ENCODE measurements around the gene PDLIM1.

Gene PDLIM1, protein sequence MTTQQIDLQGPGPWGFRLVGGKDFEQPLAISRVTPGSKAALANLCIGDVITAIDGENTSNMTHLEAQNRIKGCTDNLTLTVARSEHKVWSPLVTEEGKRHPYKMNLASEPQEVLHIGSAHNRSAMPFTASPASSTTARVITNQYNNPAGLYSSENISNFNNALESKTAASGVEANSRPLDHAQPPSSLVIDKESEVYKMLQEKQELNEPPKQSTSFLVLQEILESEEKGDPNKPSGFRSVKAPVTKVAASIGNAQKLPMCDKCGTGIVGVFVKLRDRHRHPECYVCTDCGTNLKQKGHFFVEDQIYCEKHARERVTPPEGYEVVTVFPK

GRCh38 chr10:95290461-95291364 is at the start of gene PDLIM1:
TSS of gene PDLIM1 (minus strand) at chr10:95291003. CDS start at chr10:95290915, 88 bp downstream.
- DNase-seq: peak; percentile 63

DNA sequence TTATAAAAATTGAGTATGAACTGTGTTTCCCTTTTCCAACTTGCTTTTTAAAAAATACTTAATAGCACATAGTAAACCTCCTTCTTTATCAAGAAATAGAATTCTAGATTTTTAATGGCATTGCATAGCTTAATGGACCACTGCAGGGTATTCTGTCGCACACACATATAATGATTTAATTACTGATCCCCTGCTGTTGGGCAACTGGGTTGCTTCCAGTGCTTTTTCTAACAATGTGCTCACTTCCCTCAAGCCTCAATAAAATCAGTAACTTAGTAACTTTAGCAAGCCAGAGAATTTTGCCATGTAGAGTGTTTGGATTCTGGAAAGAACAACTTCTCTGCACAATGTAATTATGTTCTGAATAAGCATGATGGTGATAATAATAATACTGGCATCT is 49.1 kb upstream of the PDLIM1 start:
- DNase-seq: no peak

DNA sequence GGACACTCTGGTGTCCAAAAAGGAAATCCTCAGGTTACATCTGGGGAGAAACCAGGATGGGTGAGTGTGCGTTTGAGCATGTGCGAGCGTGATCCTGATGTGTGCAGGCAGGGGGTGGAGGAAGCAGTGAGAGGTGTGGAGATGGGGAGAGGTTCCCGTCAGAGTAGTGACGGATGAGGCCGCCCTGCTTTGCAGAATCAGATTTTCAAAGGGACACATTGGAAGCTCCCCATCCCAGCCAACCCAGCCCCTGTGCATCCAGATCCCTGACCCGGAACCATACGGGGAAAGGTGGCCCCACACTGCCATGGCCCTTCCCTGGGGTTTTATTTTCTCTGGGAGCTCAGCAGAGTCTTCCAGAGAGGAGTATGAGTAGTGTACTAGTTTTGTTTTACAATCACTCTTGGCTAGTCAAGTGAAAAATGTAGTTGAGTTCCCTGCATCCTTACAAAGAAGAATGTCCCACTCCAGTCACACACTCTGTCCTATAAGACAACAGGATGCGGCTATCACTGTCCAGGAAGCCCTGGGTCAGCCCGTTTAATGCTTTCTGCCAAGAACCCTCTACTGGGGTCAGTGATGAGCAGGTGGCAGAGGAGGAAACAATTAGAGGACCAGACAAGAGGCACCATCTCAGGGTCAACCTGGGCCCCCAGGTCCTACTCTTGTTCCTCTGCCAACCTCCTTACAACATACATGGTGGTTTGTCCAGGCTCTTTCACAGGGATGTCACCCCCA is 46.8 kb upstream of the PDLIM1 start:
- DNase-seq: no peak

DNA sequence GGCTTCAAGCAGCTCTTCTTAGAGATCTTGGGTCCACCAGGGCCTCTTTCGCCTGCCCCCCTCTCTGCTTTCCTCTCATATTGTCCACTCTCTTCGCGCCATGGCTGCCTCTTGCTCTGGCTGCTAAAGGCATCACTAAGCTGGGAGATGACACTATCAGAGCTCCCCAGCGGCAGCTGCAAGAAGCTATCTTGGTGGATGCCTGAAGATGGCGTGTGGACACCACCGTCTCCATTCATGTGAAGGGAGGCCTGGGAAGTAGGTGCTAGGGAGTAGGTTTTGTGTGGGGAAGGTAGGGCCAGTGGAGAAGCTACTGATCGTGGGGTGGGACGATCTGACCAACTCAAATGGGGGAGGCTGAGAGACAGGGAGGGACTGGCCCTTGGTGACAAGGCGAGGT is 45.9 kb upstream of the PDLIM1 start:
- no peak for DNase-seq

GRCh38 chr10:95335933-95336699 is 45.3 kb upstream of the PDLIM1 start:
- DNase-seq: no peak

DNA sequence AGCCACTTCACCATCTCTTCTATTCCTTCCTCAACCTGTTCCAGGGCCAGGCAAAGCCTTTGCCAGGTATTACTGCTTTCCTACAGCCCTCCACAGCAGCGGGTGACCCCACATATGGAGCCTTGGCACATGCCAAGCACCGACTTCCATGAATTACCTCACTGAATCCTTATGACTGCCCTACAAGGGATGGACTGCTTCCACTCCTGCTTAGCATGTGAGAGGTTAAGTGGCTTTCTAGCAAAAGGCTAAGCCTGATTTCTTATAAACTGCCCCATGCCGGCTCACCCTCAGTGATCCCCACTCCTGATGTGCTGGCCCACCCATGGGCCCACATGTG is 44.0 kb upstream of the PDLIM1 start:
- DNase-seq: no peak

DNA sequence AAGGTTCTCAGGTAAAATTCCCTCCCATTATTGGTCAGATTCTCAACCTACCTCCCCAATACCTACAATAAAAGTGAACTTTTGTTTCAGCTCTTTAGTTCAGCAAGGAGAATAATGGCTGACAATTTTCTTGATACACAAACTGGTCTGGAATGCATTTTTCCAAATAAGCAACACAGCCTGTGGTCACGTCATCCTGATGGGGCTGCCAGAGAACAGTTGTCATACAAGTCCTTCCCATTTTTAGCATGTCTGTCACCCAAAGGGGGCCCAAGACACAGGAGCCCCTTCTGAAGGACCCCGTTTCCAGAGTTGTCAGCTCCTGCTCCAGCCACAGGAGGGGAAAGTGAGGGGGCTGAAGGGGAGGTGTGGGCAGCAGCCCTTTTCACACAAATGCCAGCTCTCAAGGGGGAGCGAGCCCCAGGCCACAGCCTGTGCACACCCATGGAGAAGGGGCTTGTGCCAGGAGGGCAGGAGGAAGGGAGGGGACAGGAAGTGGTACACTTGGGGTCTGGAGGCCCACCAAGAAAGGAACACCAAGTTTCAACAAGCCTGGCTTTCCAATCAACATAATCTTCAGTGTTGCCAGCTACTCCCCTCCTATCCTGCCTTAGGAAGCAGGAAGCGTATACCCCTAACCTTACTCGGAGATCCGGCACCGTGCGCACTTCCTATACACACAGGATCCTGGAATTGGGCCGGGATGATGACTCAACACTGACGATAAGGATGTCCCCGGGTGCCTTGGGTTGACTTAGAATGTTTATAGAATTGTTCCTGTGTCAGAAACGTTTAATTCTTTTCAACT is 43.4 kb upstream of the PDLIM1 start:
- DNase-seq: no peak

- DNase-seq: no peak
Measured at GRCh38 chr10:95332666-95333249, 42.0 kb upstream of the PDLIM1 start.

- no peak for DNase-seq
Measured at GRCh38 chr10:95331596-95332130, 40.9 kb upstream of the PDLIM1 start.

DNA sequence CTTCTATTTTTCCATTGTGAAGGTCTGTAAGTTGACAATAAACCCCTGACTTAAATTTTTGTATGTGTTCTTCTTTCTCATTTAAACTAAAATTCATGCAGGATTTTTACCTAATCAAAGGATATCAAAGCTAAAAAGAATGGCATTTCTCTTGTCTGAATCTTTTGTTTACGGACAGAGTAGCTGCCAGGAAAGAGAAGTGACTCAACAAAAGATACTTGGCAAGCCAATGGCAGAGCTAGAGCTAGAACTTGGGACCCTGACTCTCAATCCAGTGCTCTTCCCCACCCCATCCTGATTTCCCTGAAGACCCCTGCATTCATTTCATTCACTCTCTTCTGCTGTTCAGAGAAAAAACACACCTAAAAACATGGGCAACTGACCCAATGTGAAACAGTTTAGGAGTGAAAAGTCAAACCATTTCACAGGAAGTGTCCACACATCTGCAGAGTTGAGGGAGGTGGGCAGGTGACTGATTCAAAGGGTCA is 40.2 kb upstream of the PDLIM1 start:
- no peak for DNase-seq

GRCh38 chr10:95329296-95329695 is 38.5 kb upstream of the PDLIM1 start:
- DNase-seq: no peak

- no peak for DNase-seq
Measured at GRCh38 chr10:95328013-95328412, 37.2 kb upstream of the PDLIM1 start.

DNA sequence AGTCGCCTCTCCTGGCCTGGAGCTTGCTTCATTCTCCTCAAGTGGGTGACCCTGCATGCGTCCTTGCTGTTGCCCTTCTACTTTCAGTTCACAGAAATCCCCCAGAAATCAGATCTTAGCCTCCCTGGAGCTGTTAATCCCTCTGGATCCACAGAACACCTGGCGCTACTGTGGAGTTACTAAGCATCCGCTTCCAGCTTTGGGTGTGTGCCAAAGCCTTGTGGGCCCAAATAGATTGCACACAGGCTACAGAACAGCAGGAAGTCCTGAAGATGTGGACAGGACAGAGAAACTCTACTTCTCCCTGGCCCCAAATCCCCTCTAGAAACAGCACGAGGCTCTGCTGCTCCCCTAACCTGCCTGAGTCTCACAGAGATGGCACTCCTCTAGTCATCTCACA is 36.6 kb upstream of the PDLIM1 start:
- peak; percentile 82 for DNase-seq

DNA sequence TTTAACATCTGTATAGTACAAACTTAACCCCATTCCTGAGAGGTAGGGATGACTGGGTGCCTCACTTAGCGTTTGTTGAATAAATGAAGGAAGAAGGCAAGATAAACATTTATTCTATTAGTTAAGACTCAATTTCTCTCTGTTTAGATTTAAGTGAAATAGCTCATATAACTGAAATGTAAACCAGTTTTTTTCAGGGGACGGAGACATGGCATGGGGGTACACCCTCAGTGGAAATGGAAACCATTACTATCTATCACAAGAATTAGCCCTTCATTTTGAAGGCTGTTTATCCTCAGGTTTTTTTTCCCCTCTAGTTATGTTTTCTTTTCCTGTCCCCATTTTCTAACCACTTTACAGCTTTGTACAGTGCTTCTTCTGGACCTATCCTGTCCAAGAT is 35.6 kb upstream of the PDLIM1 start:
- DNase-seq: no peak

DNA sequence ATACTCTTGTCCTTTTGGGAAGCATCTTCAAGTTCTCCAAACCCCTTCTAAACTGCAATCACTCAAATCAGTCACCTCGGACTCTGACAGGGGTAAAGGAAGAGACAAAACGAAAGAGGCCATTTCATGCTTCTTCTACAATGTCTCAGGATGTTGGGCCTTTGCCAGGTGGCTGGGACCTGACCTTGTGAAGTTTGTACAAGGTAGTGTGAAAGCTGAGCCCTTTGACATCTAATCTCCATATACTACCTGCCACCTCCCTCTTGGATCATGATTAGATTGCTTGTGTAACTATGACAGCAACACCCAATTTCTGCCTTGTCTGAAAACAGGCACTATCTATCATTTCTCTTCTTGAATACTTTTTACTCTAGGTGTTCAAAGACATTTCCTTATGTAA is 35.1 kb upstream of the PDLIM1 start:
- no peak for DNase-seq

DNA sequence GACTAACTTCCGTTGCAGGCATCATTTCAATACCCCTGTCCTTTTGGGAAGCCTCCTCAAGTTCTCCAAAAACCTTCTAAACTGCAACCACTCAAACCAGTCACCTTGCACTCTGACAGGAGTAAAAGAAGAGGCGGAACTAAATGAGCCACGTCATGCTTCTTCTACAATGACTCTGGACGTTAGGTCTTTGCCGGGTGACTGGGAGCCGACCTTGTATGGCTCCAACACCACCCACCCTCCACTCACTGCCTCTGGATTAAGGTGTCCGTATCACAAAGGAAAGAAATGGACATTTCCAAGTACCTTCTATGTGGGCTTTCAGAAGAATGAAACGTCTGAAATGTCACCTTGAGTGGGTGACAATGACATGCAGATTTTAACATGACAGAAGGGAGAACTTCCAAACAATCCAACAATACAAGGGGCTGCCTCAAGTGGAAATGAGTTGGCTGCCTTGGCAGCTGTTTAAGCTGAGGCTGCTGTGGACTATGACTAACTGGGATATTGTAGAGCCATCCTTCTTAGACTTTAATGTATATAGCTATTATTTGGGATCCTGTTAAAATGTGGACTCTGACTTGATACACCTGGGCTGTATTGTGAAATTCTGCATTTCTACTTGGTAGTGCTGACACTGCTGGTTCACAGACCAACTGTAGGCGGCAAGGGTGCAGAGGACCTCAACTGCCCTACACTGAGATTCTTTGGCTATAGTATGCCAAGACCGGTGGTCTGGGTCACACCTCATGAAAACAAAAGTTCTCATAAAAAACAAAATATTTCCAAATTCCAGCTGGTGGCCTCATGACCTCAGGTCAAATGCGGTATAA is 33.8 kb upstream of the PDLIM1 start:
- no peak for DNase-seq

DNA sequence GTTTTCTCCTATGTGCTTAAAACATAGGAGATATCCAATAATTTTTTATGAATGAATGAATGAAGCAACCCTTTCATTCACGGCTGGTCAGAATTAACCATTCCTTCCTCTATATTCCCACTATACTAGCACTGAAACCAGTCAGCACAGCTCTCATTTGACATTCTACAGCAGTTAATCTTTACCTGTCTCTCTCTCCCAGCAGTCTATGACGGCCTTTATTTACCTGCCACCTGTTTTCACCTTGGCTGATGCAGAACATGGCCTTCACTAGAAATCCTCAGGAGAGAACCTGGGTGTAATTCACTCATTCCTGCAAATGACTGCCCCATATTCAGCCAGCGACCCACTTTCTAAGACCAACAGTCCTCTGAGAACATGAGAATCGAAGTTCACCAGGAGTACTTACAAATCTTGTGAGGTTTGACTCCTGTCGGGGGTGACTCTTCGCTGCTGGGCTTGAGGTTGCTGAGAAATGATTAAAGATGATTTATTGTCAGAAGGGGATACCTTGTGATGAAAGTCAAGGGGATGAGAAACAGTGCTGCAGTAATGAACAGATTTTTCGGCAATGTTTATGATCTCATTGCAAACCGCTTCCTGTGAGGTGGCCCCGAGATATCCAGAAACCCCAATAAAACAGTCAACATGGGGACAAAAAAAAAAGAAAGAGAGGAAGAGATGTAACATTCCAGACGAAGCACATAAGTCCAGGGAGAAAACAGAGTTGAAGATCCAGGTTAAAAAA is 30.9 kb upstream of the PDLIM1 start:
- no peak for DNase-seq

DNA sequence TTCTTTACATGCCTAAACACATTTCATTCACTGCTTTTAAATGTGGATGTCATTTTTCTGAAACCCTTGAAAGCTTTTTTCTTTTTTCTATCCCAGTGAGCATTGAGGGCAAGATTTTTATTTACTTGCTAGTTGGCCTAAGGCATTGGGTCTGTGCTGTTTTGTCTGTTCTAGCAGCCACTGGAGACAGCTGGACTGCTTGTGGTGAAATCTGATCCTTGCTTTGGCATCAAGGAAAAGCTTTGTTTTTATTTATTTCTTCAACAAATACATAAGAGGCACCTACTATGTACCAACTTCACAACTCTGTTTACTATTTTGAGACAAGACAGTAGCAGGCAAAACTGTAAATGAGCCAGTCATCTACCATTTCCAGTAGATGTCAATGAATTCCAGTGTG is 28.4 kb upstream of the PDLIM1 start:
- DNase-seq: no peak

GRCh38 chr10:95315509-95315908 is 24.7 kb upstream of the PDLIM1 start:
- no peak for DNase-seq
